Hematopoietic multipotent progenitor cell treated with erythropoietin and hydrocortisone succinate and interleukin-3 and kit ligand, for 17 days (in vitro differentiated cells): Measurements from ENCODE around the gene CXCL10.
A peak's percentile ranks its signal among the peaks of the same experiment; 100 is the strongest.
"Not testable (repeated sequence)": the region's sequence is repeated elsewhere in the genome, so short reads cannot be mapped to it uniquely, and the experiment has no call there.

Source experiments
- DNase-seq: peaks from one replicate; pipeline ENCODE4 v3.0.0-alpha.2; 2015; ENCODE audit warnings: low spot score

Gene CXCL10

GRCh38 chr4:76024065-76024464 lies 768 bp upstream of the CXCL10 start:
- DNase-seq = no peak

- no peak for DNase-seq
Observed at GRCh38 chr4:76022677-76023076, 620 bp downstream of the CXCL10 start.

GRCh38 chr4:76022031-76022430 lies 1.3 kb downstream of the CXCL10 start:
- no peak for DNase-seq

- no peak for DNase-seq
Observed at GRCh38 chr4:76017056-76017686, 6.1 kb downstream of the CXCL10 start.

GRCh38 chr4:76016393-76016792 lies 6.9 kb downstream of the CXCL10 start:
- no peak for DNase-seq

- DNase-seq = no peak
Observed at GRCh38 chr4:76013540-76013939, 9.8 kb downstream of the CXCL10 start.

- DNase-seq = no peak
Observed at GRCh38 chr4:76012388-76012801, 10.9 kb downstream of the CXCL10 start.

- DNase-seq = no peak
Observed at GRCh38 chr4:76011700-76012387, 11.5 kb downstream of the CXCL10 start.

GRCh38 chr4:76011018-76011670 lies 12.2 kb downstream of the CXCL10 start:
- no peak for DNase-seq

- no peak for DNase-seq
Observed at GRCh38 chr4:76010576-76010975, 12.7 kb downstream of the CXCL10 start.

GRCh38 chr4:76009311-76009710 lies 14.0 kb downstream of the CXCL10 start:
- no peak for DNase-seq

GRCh38 chr4:76007089-76007862 lies 16.0 kb downstream of the CXCL10 start, which contains the start of gene CXCL9:
Gene CXCL9, minus strand, starts transcription at chr4:76007509. Its CDS starts 60 bp downstream, at chr4:76007449.
- no peak for DNase-seq

GRCh38 chr4:76003620-76004019 lies 19.7 kb downstream of the CXCL10 start:
- DNase-seq = no peak

GRCh38 chr4:76003035-76003434 lies 20.3 kb downstream of the CXCL10 start:
- no peak for DNase-seq

GRCh38 chr4:76002176-76002575 lies 21.1 kb downstream of the CXCL10 start:
- DNase-seq = no peak

- no peak for DNase-seq
Observed at GRCh38 chr4:76001700-76002099, 21.6 kb downstream of the CXCL10 start.

GRCh38 chr4:76000279-76000678 lies 23.0 kb downstream of the CXCL10 start:
- no peak for DNase-seq

GRCh38 chr4:75998525-75999147 lies 24.7 kb downstream of the CXCL10 start:
- DNase-seq = not testable (repeated sequence)

- DNase-seq = no peak
Observed at GRCh38 chr4:75997946-75998345, 25.4 kb downstream of the CXCL10 start.

GRCh38 chr4:75997081-75997480 lies 26.2 kb downstream of the CXCL10 start:
- no peak for DNase-seq

GRCh38 chr4:75995727-75996126 lies 27.6 kb downstream of the CXCL10 start:
- DNase-seq = peak; percentile 56

GRCh38 chr4:75992462-75992861 lies 30.8 kb downstream of the CXCL10 start:
- no peak for DNase-seq
